ENCODE results near the gene ME3. TPM values are rescaled to one million over a fixed set of nuclear protein-coding genes. Genes with fewer than 3 reads are reported as not detected.

ME3 gene
- total RNA-seq, 1 donor from 2014 or later: 1.3 TPM

DNA sequence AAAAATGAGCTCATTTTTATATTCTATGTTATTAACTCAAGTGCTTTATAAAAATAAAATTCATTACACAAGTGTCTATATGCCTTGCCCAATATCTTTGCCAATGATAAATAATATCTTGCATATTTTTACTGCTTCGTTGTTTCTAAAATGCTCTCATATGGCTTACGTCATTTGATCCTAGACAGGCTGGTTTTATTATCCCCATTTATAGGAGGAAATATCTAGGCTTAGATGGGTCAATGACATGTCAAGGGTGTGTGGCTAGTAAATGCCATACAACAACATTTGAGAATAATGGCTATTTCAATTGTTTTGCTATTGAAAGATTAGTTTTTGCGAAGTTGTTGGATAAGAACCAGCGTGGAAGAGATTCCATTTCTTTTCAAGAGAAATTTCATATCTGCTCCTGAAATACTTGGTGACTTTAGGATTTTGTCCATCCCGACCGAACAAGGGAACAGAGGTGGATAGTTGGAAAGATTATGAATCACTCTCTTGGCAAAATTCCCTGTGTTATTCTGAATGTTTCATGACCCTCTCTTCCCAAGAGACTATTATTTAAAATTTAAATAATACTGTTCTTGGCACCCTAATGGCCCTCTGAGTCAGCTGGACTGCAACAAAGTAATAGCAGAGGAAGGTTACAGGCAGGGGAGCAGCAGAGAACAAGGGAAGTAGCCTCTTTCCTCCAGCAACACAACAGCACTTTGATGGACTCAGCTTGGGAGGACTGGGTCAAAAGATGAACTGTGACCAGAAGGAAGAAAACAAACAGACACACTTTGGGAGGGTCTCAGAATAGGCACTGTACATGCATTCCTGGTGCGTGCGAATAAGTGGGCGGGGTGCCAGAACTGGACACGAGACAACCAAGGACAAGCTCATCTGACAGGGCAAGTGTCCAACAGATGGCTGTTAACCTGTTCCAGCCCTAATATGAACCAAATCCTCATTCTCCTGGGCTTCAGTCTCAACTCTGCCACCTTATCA lies 94.5 kb downstream of the ME3 start:
- intact Hi-C loops (cut with micrococcal nuclease): no loop called here
- Mint-ChIP-seq H3K27me3 (no peaks in the 10 kb centered on the region), H3K4me1 (no peaks in the 10 kb centered on the region), H3K4me3 (no peak overlapping the region), H3K36me3 (ENCODE audit: low read depth) (no peaks in the 10 kb centered on the region), H3K27ac (no peak overlapping the region), H3K9me3 (no peaks in the 10 kb centered on the region)
- ATAC-seq (ENCODE audit: low read depth) (no peak), DNase-seq (no peak)
- POLR2A ChIA-PET: no interaction called here
- TF ChIP-seq, protein P1, sequence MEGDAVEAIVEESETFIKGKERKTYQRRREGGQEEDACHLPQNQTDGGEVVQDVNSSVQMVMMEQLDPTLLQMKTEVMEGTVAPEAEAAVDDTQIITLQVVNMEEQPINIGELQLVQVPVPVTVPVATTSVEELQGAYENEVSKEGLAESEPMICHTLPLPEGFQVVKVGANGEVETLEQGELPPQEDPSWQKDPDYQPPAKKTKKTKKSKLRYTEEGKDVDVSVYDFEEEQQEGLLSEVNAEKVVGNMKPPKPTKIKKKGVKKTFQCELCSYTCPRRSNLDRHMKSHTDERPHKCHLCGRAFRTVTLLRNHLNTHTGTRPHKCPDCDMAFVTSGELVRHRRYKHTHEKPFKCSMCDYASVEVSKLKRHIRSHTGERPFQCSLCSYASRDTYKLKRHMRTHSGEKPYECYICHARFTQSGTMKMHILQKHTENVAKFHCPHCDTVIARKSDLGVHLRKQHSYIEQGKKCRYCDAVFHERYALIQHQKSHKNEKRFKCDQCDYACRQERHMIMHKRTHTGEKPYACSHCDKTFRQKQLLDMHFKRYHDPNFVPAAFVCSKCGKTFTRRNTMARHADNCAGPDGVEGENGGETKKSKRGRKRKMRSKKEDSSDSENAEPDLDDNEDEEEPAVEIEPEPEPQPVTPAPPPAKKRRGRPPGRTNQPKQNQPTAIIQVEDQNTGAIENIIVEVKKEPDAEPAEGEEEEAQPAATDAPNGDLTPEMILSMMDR (IDR thresholded peaks at IDR 0.05): no peak
- CTCF ChIA-PET: no interaction called here

DNA sequence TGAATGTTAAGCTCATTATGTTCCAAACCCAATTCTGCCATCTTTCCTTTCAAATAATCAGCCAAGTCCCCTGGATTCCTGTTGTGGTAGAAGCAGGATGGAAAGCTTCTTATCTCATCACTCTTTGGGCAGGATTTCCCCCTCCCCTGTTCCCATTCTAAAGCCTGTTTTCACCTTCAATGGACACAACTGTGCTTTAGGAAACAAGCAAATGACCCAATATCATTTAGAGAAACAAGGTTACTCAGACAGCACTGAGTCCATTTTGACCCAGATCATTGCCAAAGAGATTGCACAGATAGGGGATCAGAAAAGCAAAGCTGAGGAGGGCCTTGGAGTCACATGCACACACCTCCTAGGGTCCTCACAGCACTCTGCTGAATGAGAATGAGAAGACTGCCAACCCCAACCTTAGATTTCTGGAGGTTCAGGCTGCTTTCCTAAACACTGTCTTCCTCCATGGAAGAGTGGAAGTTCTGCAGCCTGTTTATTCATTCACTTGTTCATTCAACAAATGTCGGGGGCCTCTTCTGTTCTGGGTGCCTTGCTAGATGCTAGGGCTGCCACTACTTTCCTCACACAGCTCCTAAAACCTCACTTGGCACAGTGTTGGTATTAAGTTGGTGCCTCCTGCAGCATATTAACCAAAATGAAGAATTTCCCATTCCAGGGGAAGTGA lies 95.3 kb downstream of the ME3 start:
- H3K4me3 Mint-ChIP-seq: no peak overlapping the region
- POLR2A ChIA-PET: no interaction called here
- no peaks in the 10 kb centered on the region for H3K9me3 Mint-ChIP-seq
- no peaks in the 10 kb centered on the region for H3K27me3 Mint-ChIP-seq
- no peak overlapping the region for H3K27ac Mint-ChIP-seq
- intact Hi-C loops (cut with micrococcal nuclease): no loop called here
- H3K4me1 Mint-ChIP-seq: no peaks in the 10 kb centered on the region
- TF ChIP-seq, protein P1 (IDR thresholded peaks at IDR 0.05): no peak
- CTCF ChIA-PET: no interaction called here
- no peak for DNase-seq
- no peak for ATAC-seq (ENCODE audit: low read depth)
- no peaks in the 10 kb centered on the region for H3K36me3 Mint-ChIP-seq (ENCODE audit: low read depth)

DNA sequence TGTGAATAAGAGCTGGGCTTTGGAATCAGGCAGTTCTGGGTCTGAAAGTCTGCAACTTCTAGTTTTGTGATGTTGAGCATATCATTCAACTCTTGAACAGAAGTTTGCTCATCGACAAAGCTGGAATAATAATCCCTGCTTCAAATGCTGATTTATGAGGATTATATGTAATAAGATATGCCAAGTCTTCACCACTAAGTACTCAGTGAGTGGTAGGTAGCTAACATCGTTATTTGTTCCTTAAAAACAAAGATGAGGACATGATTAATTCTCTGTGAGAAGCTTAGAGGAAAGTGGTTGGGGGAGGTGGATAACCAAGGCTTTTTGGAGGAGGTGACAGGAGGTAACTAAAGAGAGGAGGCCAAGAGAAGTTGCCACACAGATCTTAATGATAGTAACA lies 96.5 kb downstream of the ME3 start:
- ChIA-PET CTCF (no interaction called here), POLR2A (no interaction called here)
- no peaks in the 10 kb centered on the region for H3K27me3 Mint-ChIP-seq
- H3K27ac Mint-ChIP-seq: no peak overlapping the region
- H3K36me3 Mint-ChIP-seq (ENCODE audit: low read depth): no peaks in the 10 kb centered on the region
- H3K9me3 Mint-ChIP-seq: no peaks in the 10 kb centered on the region
- H3K4me3 Mint-ChIP-seq: no peak overlapping the region
- no peaks in the 10 kb centered on the region for H3K4me1 Mint-ChIP-seq
- TF ChIP-seq, protein P1 (IDR thresholded peaks at IDR 0.05): no peak
- ATAC-seq (ENCODE audit: low read depth): no peak
- intact Hi-C loops (cut with micrococcal nuclease): no loop called here
- DNase-seq: no peak

DNA sequence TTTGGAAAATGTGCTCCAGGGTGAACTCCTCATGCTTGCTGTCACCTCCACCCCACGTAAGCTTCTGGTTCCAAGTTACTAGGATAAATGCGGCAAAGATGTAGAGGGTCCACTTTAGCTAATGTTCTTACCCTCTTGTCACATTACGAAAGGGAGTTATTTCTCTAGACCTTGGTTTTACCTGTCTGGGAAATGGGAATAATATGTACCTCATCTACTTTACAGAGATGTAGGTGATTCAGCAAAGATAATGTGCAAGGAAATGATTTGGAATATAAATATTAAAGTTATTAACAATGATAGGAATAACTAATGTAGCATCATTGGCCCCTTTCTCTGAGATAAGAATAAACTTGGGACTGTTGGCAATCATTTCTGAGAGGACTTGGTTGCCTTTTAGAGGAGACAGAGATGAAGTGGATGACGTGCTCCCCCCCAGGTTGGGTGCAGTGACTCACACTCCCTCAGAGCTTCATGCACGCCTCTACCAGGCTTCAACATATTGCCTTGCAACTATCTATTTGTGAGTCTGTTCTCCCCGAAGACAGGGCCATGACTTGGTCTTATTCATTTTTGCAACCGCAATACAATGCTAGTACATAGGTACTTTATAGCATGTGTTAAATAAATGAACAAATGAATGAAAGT lies 97.1 kb downstream of the ME3 start:
- Mint-ChIP-seq H3K9me3 (no peaks in the 10 kb centered on the region), H3K4me3 (no peak overlapping the region), H3K36me3 (ENCODE audit: low read depth) (no peaks in the 10 kb centered on the region), H3K27ac (no peak overlapping the region), H3K27me3 (no peaks in the 10 kb centered on the region), H3K4me1 (no peaks in the 10 kb centered on the region)
- ATAC-seq (ENCODE audit: low read depth) (no peak), DNase-seq (no peak)
- intact Hi-C loops (cut with micrococcal nuclease): no loop called here
- CTCF ChIA-PET: no interaction called here
- TF ChIP-seq, protein P1 (IDR thresholded peaks at IDR 0.05): no peak
- POLR2A ChIA-PET: no interaction called here

Data from activated B cell treated with CpG ODN at 0.5 μM for 24 hours (primary cell).